Ovary (tissue), 9 donors: Measurements from ENCODE around the gene SLIT2. TPM values are rescaled to one million over a fixed set of nuclear protein-coding genes. Genes with fewer than 3 reads are reported as not detected.

Experiments
- DNase-seq, 5 donors: peaks; one replicate each; pipeline ENCODE4 v3.0.0-alpha.2; 2019 to 2020
- H3K27ac ChIP-seq, 2 donors: fragments of 200-600 bp; one replicate each; pipeline versions ENCODE4 v1.5.1 to v1.8.0; 2019 to 2022
- H3K27me3 ChIP-seq: fragments of 200-600 bp; one replicate; pipeline ENCODE4 v1.8.0; 2022
- H3K36me3 ChIP-seq: fragments of 200-600 bp; sonication (generic); one replicate; pipeline ENCODE4 v1.5.1; 2019
- H3K4me1 ChIP-seq: one replicate; pipeline ENCODE4 v1.8.1; 2013; ENCODE audit warnings: mild to moderate bottlenecking, moderate library complexity; ENCODE audit not compliant: insufficient read depth
- H3K4me3 ChIP-seq: fragments of 200-600 bp; sonication (generic); one replicate; pipeline ENCODE4 v1.5.1; 2017
- H3K9me3 ChIP-seq, 2 donors: fragments of 200-600 bp in 1 of 2; sonication (generic) in 1 of 2; one replicate each; pipeline versions ENCODE4 v1.5.1 to v1.8.1; 2013 to 2019; ENCODE audit warnings: mild to moderate bottlenecking in 1 of 2, moderate library complexity in 1 of 2
- CTCF ChIP-seq, 3 donors: fragments of 450-650 bp in 2 of 3; fragments of 200-600 bp in 1 of 3; IDR thresholded peaks; one replicate each; pipeline versions ENCODE4 v1.5.1 to v1.8.0; 2016 to 2022; ENCODE audit warnings: antibody characterized with exemption in 3 of 3, mild to moderate bottlenecking in 1 of 3
- EP300 ChIP-seq: sonication (generic); formaldehyde crosslinking; IDR thresholded peaks from one replicate; pipeline ENCODE4 v1.6.1; 2017; ENCODE audit warnings: antibody characterized with exemption
- POLR2A ChIP-seq: fragments of 450-650 bp; IDR thresholded peaks from one replicate; pipeline ENCODE4 v1.6.1; 2017; ENCODE audit warnings: antibody characterized with exemption, mild to moderate bottlenecking, moderate library complexity
- whole genome bisulfite sequencing, 3 donors: extraction: QIAGEN DNeasy Blood & Tissue Kit in 1 of 3; methylation state at CpG; one replicate each; pipeline versions ENCODE4 v1.1.5 to v1.1.7; 2013 to 2017; 5-methylcytosine and 5-hydroxymethylcytosine counted together
- intact Hi-C, 4 donors: fragments of 100-400 bp; cut with DNase I; formaldehyde crosslinking; loops; one replicate each; pipeline versions ENCODE4 v1.11.0 to v1.15.1; 2022 to 2023
- polyA plus RNA-seq, 2 donors: library from polyadenylated mRNA; stranded (reverse); fragments of 200-250 nt in 1 of 2; fragments of 350-450 nt in 1 of 2; fragmentation: Illumina TruSeq in 1 of 2; extraction: RNeasy Lipid Tissue Mini Kit (QIAGEN cat#74804) in 1 of 2; gene quantifications; one replicate each; pipeline ENCODE4 v1.2.3, GENCODE V29; 2013 to 2014
- total RNA-seq, 7 donors: library from RNA; depleted of rRNA in 2 of 7; stranded (reverse); fragments of >200 nt in 2 of 7; fragmentation: NEBNext Ultra II Directional in 3 of 7; extraction: Animal tissue kit (Norgen Biotek cat#: 25700) in 3 of 7; gene quantifications; one replicate each; pipeline versions ENCODE4 v1.1.0 to v1.2.4, GENCODE V29; 2016 to 2023
- donor health status: DM: no; HTN: no; CAD: no; lungs with moderate emphysema.
- donor health status: DM: no; HTN: no; CAD: no.
- donor health status: Bipolar disorder and iron deficiency.
- donor health status: DM: yes; HTN: yes; CAD: no.
- donor health status: DM: no; HTN: no; CAD: no.
- donor health status: DM: yes; HTN: yes; CAD: no.

The SLIT2 gene
- total and polyA plus RNA-seq, 9 donors = 2.0 to 17.7 (median 10.1) TPM

GRCh38 chr4:20260821-20261220 is 9.1 kb downstream of the SLIT2 start:
- TF ChIP-seq EP300 (no peak), POLR2A (no peak), CTCF (IDR thresholded peaks at IDR 0.05) (no peak)
- intact Hi-C loops = no loop called here
- no peak overlapping the region for H3K27ac ChIP-seq
- DNase-seq = no peak
- no peak overlapping the region for H3K4me3 ChIP-seq
- no peaks in the 10 kb centered on the region for H3K36me3 ChIP-seq
- H3K27me3 ChIP-seq = no peaks in the 10 kb centered on the region
- H3K9me3 ChIP-seq = no peaks in the 10 kb centered on the region
- no peaks in the 10 kb centered on the region for H3K4me1 ChIP-seq
- WGBS, 3 donors = 40 to 95% (median 66%) methylated on average over 2 of the region's 2 CpGs

- Histone ChIP-seq H3K27ac (no peak overlapping the region), H3K4me3 (no peak overlapping the region), H3K9me3 (no peaks in the 10 kb centered on the region), H3K36me3 (no peaks in the 10 kb centered on the region), H3K27me3 (no peaks in the 10 kb centered on the region), H3K4me1 (no peaks in the 10 kb centered on the region)
- no peak for DNase-seq
- WGBS, 3 donors = 91 to 95% (median 95%) methylated on average over 2 of the region's 2 CpGs
- TF ChIP-seq CTCF (IDR thresholded peaks at IDR 0.05) (no peak), POLR2A (no peak), EP300 (no peak)
- intact Hi-C loops = no loop called here
Observed at GRCh38 chr4:20262221-20262620, 10.5 kb downstream of the SLIT2 start.

GRCh38 chr4:20264688-20265087 is 13.0 kb downstream of the SLIT2 start:
- Histone ChIP-seq H3K27ac (no peak overlapping the region), H3K4me1 (no peaks in the 10 kb centered on the region), H3K9me3 (no peaks in the 10 kb centered on the region), H3K36me3 (no peaks in the 10 kb centered on the region), H3K4me3 (no peak overlapping the region), H3K27me3 (no peaks in the 10 kb centered on the region)
- TF ChIP-seq POLR2A (no peak), EP300 (no peak), CTCF (IDR thresholded peaks at IDR 0.05) (no peak)
- intact Hi-C loops = no loop called here
- DNase-seq = no peak

- H3K27me3 ChIP-seq = no peaks in the 10 kb centered on the region
- DNase-seq = no peak
- no peaks in the 10 kb centered on the region for H3K9me3 ChIP-seq
- intact Hi-C loops = no loop called here
- no peaks in the 10 kb centered on the region for H3K4me1 ChIP-seq
- TF ChIP-seq CTCF (IDR thresholded peaks at IDR 0.05) = no peak
- WGBS, 3 donors = 93 to 100% (median 97%) methylated on average over 1 of the region's 1 CpG
- H3K36me3 ChIP-seq = no peaks in the 10 kb centered on the region
- H3K27ac ChIP-seq = no peak overlapping the region
- H3K4me3 ChIP-seq = no peak overlapping the region
Observed at GRCh38 chr4:20265726-20266125, 14.0 kb downstream of the SLIT2 start.
